Measurements from ENCODE around the gene PLXNA2.

PLXNA2 gene

GRCh38 chr1:208068908-208069307 is 175.3 kb downstream of the PLXNA2 start:
- H3K4me1 ChIP-seq (ENCODE audit: control insufficient read depth in 5 of 5, insufficient read depth in 5 of 5, low read length in 5 of 5), result peaks cover 0 to 16% (median 15%) of the 10 kb centered on the region in 5 donors
- no peaks in the 10 kb centered on the region for H3K27me3 ChIP-seq (ENCODE audit: control insufficient read depth in 5 of 5, insufficient read depth in 4 of 5, low read length in 5 of 5)
- H3K9me3 ChIP-seq (ENCODE audit: control insufficient read depth in 5 of 5, low read length in 5 of 5), result no peaks in the 10 kb centered on the region
- no peak overlapping the region for H3K9ac ChIP-seq (ENCODE audit: low read length in 5 of 5)
- H3K4me3 ChIP-seq (ENCODE audit: low read depth in 1 of 5, low read length in 5 of 5), result no peak overlapping the region
- H3K36me3 ChIP-seq (ENCODE audit: control insufficient read depth in 5 of 5, insufficient read depth in 5 of 5, low read length in 5 of 5), result peaks cover 0 to 57% (median 44%) of the 10 kb centered on the region in 5 donors
- H3K27ac ChIP-seq (ENCODE audit: low read depth, low read length), result no peak overlapping the region

- Histone ChIP-seq H3K27me3 (ENCODE audit: control insufficient read depth in 5 of 5, insufficient read depth in 4 of 5, low read length in 5 of 5) (no peaks in the 10 kb centered on the region), H3K4me1 (ENCODE audit: control insufficient read depth in 5 of 5, insufficient read depth in 5 of 5, low read length in 5 of 5) (peaks cover 0 to 16% (median 15%) of the 10 kb centered on the region in 5 donors), H3K4me3 (ENCODE audit: low read depth in 1 of 5, low read length in 5 of 5) (no peak overlapping the region), H3K9ac (ENCODE audit: low read length in 5 of 5) (no peak overlapping the region), H3K27ac (ENCODE audit: low read depth, low read length) (no peak overlapping the region), H3K36me3 (ENCODE audit: control insufficient read depth in 5 of 5, insufficient read depth in 5 of 5, low read length in 5 of 5) (peaks cover 0 to 55% (median 42%) of the 10 kb centered on the region in 5 donors), H3K9me3 (ENCODE audit: control insufficient read depth in 5 of 5, low read length in 5 of 5) (no peaks in the 10 kb centered on the region)
Observed at GRCh38 chr1:208068407-208068806, 175.8 kb downstream of the PLXNA2 start.

- no peaks in the 10 kb centered on the region for H3K27me3 ChIP-seq (ENCODE audit: control insufficient read depth in 5 of 5, insufficient read depth in 4 of 5, low read length in 5 of 5)
- H3K36me3 ChIP-seq (ENCODE audit: control insufficient read depth in 5 of 5, insufficient read depth in 5 of 5, low read length in 5 of 5), result peaks cover 0 to 49% (median 35%) of the 10 kb centered on the region in 5 donors
- no peak overlapping the region for H3K4me3 ChIP-seq (ENCODE audit: low read depth in 1 of 5, low read length in 5 of 5)
- no peaks in the 10 kb centered on the region for H3K9me3 ChIP-seq (ENCODE audit: control insufficient read depth in 5 of 5, low read length in 5 of 5)
- peaks cover 0 to 20% (median 19%) of the 10 kb centered on the region in 5 donors for H3K4me1 ChIP-seq (ENCODE audit: control insufficient read depth in 5 of 5, insufficient read depth in 5 of 5, low read length in 5 of 5)
- H3K9ac ChIP-seq (ENCODE audit: low read length in 5 of 5), result no peak overlapping the region
- no peak overlapping the region for H3K27ac ChIP-seq (ENCODE audit: low read depth, low read length)
Observed at GRCh38 chr1:208066583-208066982, 177.6 kb downstream of the PLXNA2 start.

- peaks cover 0 to 47% (median 28%) of the 10 kb centered on the region in 5 donors for H3K36me3 ChIP-seq (ENCODE audit: control insufficient read depth in 5 of 5, insufficient read depth in 5 of 5, low read length in 5 of 5)
- no peak overlapping the region for H3K27ac ChIP-seq (ENCODE audit: low read depth, low read length)
- H3K9ac ChIP-seq (ENCODE audit: low read length in 5 of 5), result no peak overlapping the region
- H3K4me3 ChIP-seq (ENCODE audit: low read depth in 1 of 5, low read length in 5 of 5), result no peak overlapping the region
- H3K27me3 ChIP-seq (ENCODE audit: control insufficient read depth in 5 of 5, insufficient read depth in 4 of 5, low read length in 5 of 5), result no peaks in the 10 kb centered on the region
- no peaks in the 10 kb centered on the region for H3K9me3 ChIP-seq (ENCODE audit: control insufficient read depth in 5 of 5, low read length in 5 of 5)
- peaks cover 0 to 22% (median 19%) of the 10 kb centered on the region in 5 donors for H3K4me1 ChIP-seq (ENCODE audit: control insufficient read depth in 5 of 5, insufficient read depth in 5 of 5, low read length in 5 of 5)
Observed at GRCh38 chr1:208065862-208066261, 178.3 kb downstream of the PLXNA2 start.

GRCh38 chr1:208061632-208062031 is 182.6 kb downstream of the PLXNA2 start:
- H3K4me3 ChIP-seq (ENCODE audit: low read depth in 1 of 5, low read length in 5 of 5), result no peak overlapping the region
- H3K27ac ChIP-seq (ENCODE audit: low read depth, low read length), result no peak overlapping the region
- H3K9me3 ChIP-seq (ENCODE audit: control insufficient read depth in 5 of 5, low read length in 5 of 5), result no peaks in the 10 kb centered on the region
- no peaks in the 10 kb centered on the region for H3K27me3 ChIP-seq (ENCODE audit: control insufficient read depth in 5 of 5, insufficient read depth in 4 of 5, low read length in 5 of 5)
- peaks cover 0 to 22% (median 19%) of the 10 kb centered on the region in 5 donors for H3K4me1 ChIP-seq (ENCODE audit: control insufficient read depth in 5 of 5, insufficient read depth in 5 of 5, low read length in 5 of 5)
- no peak overlapping the region for H3K9ac ChIP-seq (ENCODE audit: low read length in 5 of 5)
- H3K36me3 ChIP-seq (ENCODE audit: control insufficient read depth in 5 of 5, insufficient read depth in 5 of 5, low read length in 5 of 5), result peaks cover 0 to 51% (median 20%) of the 10 kb centered on the region in 5 donors

GRCh38 chr1:208061118-208061517 is 183.1 kb downstream of the PLXNA2 start:
- H3K4me3 ChIP-seq (ENCODE audit: low read depth in 1 of 5, low read length in 5 of 5), result no peak overlapping the region
- H3K27me3 ChIP-seq (ENCODE audit: control insufficient read depth in 5 of 5, insufficient read depth in 4 of 5, low read length in 5 of 5), result no peaks in the 10 kb centered on the region
- H3K9ac ChIP-seq (ENCODE audit: low read length in 5 of 5), result no peak overlapping the region
- H3K36me3 ChIP-seq (ENCODE audit: control insufficient read depth in 5 of 5, insufficient read depth in 5 of 5, low read length in 5 of 5), result peaks cover 0 to 55% (median 25%) of the 10 kb centered on the region in 5 donors
- H3K4me1 ChIP-seq (ENCODE audit: control insufficient read depth in 5 of 5, insufficient read depth in 5 of 5, low read length in 5 of 5), result peaks cover 0 to 21% (median 18%) of the 10 kb centered on the region in 5 donors
- no peak overlapping the region for H3K27ac ChIP-seq (ENCODE audit: low read depth, low read length)
- no peaks in the 10 kb centered on the region for H3K9me3 ChIP-seq (ENCODE audit: control insufficient read depth in 5 of 5, low read length in 5 of 5)

- H3K27me3 ChIP-seq (ENCODE audit: control insufficient read depth in 5 of 5, insufficient read depth in 4 of 5, low read length in 5 of 5), result no peaks in the 10 kb centered on the region
- H3K9ac ChIP-seq (ENCODE audit: low read length in 5 of 5), result no peak overlapping the region
- H3K4me1 ChIP-seq (ENCODE audit: control insufficient read depth in 5 of 5, insufficient read depth in 5 of 5, low read length in 5 of 5), result peaks cover 0 to 13% (median 10%) of the 10 kb centered on the region in 5 donors
- H3K36me3 ChIP-seq (ENCODE audit: control insufficient read depth in 5 of 5, insufficient read depth in 5 of 5, low read length in 5 of 5), result peaks cover 0 to 60% (median 29%) of the 10 kb centered on the region in 5 donors
- H3K27ac ChIP-seq (ENCODE audit: low read depth, low read length), result no peak overlapping the region
- H3K4me3 ChIP-seq (ENCODE audit: low read depth in 1 of 5, low read length in 5 of 5), result no peak overlapping the region
- no peaks in the 10 kb centered on the region for H3K9me3 ChIP-seq (ENCODE audit: control insufficient read depth in 5 of 5, low read length in 5 of 5)
Observed at GRCh38 chr1:208060215-208060869, 183.8 kb downstream of the PLXNA2 start.

GRCh38 chr1:208059409-208060001 is 184.7 kb downstream of the PLXNA2 start:
- Histone ChIP-seq H3K9ac (ENCODE audit: low read length in 5 of 5) (no peak overlapping the region), H3K27ac (ENCODE audit: low read depth, low read length) (no peak overlapping the region), H3K27me3 (ENCODE audit: control insufficient read depth in 5 of 5, insufficient read depth in 4 of 5, low read length in 5 of 5) (no peaks in the 10 kb centered on the region)

GRCh38 chr1:208058756-208059155 is 185.4 kb downstream of the PLXNA2 start:
- Histone ChIP-seq H3K9ac (ENCODE audit: low read length in 5 of 5) (no peak overlapping the region), H3K27me3 (ENCODE audit: control insufficient read depth in 5 of 5, insufficient read depth in 4 of 5, low read length in 5 of 5) (no peaks in the 10 kb centered on the region), H3K27ac (ENCODE audit: low read depth, low read length) (no peak overlapping the region), H3K4me3 (ENCODE audit: low read depth in 1 of 5, low read length in 5 of 5) (no peak overlapping the region), H3K36me3 (ENCODE audit: control insufficient read depth in 5 of 5, insufficient read depth in 5 of 5, low read length in 5 of 5) (peaks cover 0 to 73% (median 38%) of the 10 kb centered on the region in 5 donors), H3K9me3 (ENCODE audit: control insufficient read depth in 5 of 5, low read length in 5 of 5) (no peaks in the 10 kb centered on the region), H3K4me1 (ENCODE audit: control insufficient read depth in 5 of 5, insufficient read depth in 5 of 5, low read length in 5 of 5) (peaks cover 0 to 7% (median 4%) of the 10 kb centered on the region in 5 donors)

More at GRCh38 chr1:208059409-208060001, 184.7 kb downstream of the PLXNA2 start:
- peaks cover 0 to 66% (median 31%) of the 10 kb centered on the region in 5 donors for H3K36me3 ChIP-seq (ENCODE audit: control insufficient read depth in 5 of 5, insufficient read depth in 5 of 5, low read length in 5 of 5)
- H3K4me1 ChIP-seq (ENCODE audit: control insufficient read depth in 5 of 5, insufficient read depth in 5 of 5, low read length in 5 of 5), result peaks cover 0 to 7% (median 4%) of the 10 kb centered on the region in 5 donors
- H3K9me3 ChIP-seq (ENCODE audit: control insufficient read depth in 5 of 5, low read length in 5 of 5), result no peaks in the 10 kb centered on the region
- no peak overlapping the region for H3K4me3 ChIP-seq (ENCODE audit: low read depth in 1 of 5, low read length in 5 of 5)

GRCh38 chr1:208058267-208058666 is 185.9 kb downstream of the PLXNA2 start:
- Histone ChIP-seq H3K9ac (ENCODE audit: low read length in 5 of 5) (no peak overlapping the region), H3K27me3 (ENCODE audit: control insufficient read depth in 5 of 5, insufficient read depth in 4 of 5, low read length in 5 of 5) (no peaks in the 10 kb centered on the region), H3K4me1 (ENCODE audit: control insufficient read depth in 5 of 5, insufficient read depth in 5 of 5, low read length in 5 of 5) (peaks cover 0 to 7% (median 3%) of the 10 kb centered on the region in 5 donors), H3K27ac (ENCODE audit: low read depth, low read length) (no peak overlapping the region), H3K4me3 (ENCODE audit: low read depth in 1 of 5, low read length in 5 of 5) (no peak overlapping the region), H3K9me3 (ENCODE audit: control insufficient read depth in 5 of 5, low read length in 5 of 5) (no peaks in the 10 kb centered on the region), H3K36me3 (ENCODE audit: control insufficient read depth in 5 of 5, insufficient read depth in 5 of 5, low read length in 5 of 5) (peaks cover 0 to 75% (median 43%) of the 10 kb centered on the region in 5 donors)

All from subcutaneous abdominal adipose tissue (tissue), 5 donors.